Measurements from ENCODE around the gene ADGRV1. TPM values are rescaled to one million over a fixed set of nuclear protein-coding genes. Genes with fewer than 3 reads are reported as not detected.

ADGRV1 gene
- polyA plus RNA-seq, 1 of the 3 experiments (the other 2 are of a cell fraction), result 0.23 TPM

- no peaks in the 10 kb centered on the region for H3K9me3 ChIP-seq
- H3K4me3 ChIP-seq (ENCODE audit: low read depth in 2 of 2, low read length in 1 of 2), result no peak overlapping the region
- H3K9ac ChIP-seq, result no peak overlapping the region
- H3F3A ChIP-seq (replicated peaks; ENCODE audit: insufficient read depth), result no peaks in the 10 kb centered on the region
- H3K4me2 ChIP-seq, result no peak overlapping the region
- H4K20me1 ChIP-seq (ENCODE audit: insufficient read depth), result no peaks in the 10 kb centered on the region
- H3K27me3 ChIP-seq (ENCODE audit: insufficient read depth), result no peaks in the 10 kb centered on the region; the same call in 1 of the 2 replicates
- peaks cover 0 to 5% of the 10 kb centered on the region in 2 experiments; a peak in 1 of 4 replicates for H3K4me1 ChIP-seq (ENCODE audit: control insufficient read depth in 1 of 2, insufficient read depth in 2 of 2, low read depth in 1 of 2, low read length in 1 of 2)
- TF ChIP-seq ZBTB33 (IDR thresholded peaks at IDR 0.05; ENCODE audit: borderline replicate concordance, low read depth), result no peak
- TF ChIP-seq YY1 (IDR thresholded peaks at IDR 0.05; ENCODE audit: low read depth), result no peak
- TF ChIP-seq TAF1 (IDR thresholded peaks at IDR 0.05; ENCODE audit: borderline replicate concordance, low read depth, low read length), result no peak
- TF ChIP-seq ELF1 (IDR thresholded peaks at IDR 0.05), result no peak
- no peak for TF ChIP-seq GABPA (IDR thresholded peaks at IDR 0.05; ENCODE audit: low read depth)
- no peak for TF ChIP-seq TEAD4 (IDR thresholded peaks at IDR 0.05; ENCODE audit: borderline replicate concordance, insufficient read depth)
- TF ChIP-seq MEF2A (IDR thresholded peaks at IDR 0.05; ENCODE audit: borderline replicate concordance, low read depth), result no peak
- no peak for TF ChIP-seq PBX3 (IDR thresholded peaks at IDR 0.05)
- TF ChIP-seq SIN3A (IDR thresholded peaks at IDR 0.05; ENCODE audit: borderline replicate concordance, low read depth, low read length), result no peak
- no peak for TF ChIP-seq FOXJ3 (CRISPR knock-in tag; IDR thresholded peaks at IDR 0.05)
- TF ChIP-seq IRF3 (IDR thresholded peaks at IDR 0.05; ENCODE audit: low read depth, low read length), result no peak
- TF ChIP-seq RXRA (IDR thresholded peaks at IDR 0.05; ENCODE audit: borderline replicate concordance, low read depth), result no peak
- TF ChIP-seq NRF1 (IDR thresholded peaks at IDR 0.05; ENCODE audit: low read depth, low read length), result no peak
- no peak for TF ChIP-seq JUND (IDR thresholded peaks at IDR 0.05)
- no peak for TF ChIP-seq MXI1 (IDR thresholded peaks at IDR 0.05; ENCODE audit: low read depth, low read length)
- no peak for TF ChIP-seq GATA2 (CRISPR knock-in tag; IDR thresholded peaks at IDR 0.05)
- no peak for TF ChIP-seq POLR2AphosphoS5 (IDR thresholded peaks at IDR 0.05; ENCODE audit: low read depth, low read length)
- H3K9me2 ChIP-seq, result no peaks in the 10 kb centered on the region
- no peaks in the 10 kb centered on the region for H3K79me2 ChIP-seq (ENCODE audit: insufficient read depth)
- POLR2A ChIA-PET, result no interaction called here
- CTCF ChIA-PET, result interaction anchor here (1.0 kb wide), 1 partner anchor 166 kb away, joined by 4 read pairs; no protein-coding TSS in a partner anchor
- no peak for DNase-seq
- 79% methylated on average over 5 of the region's 5 CpGs for WGBS (ENCODE audit: low lambda C conversion rate)
- H3K36me3 ChIP-seq (replicated peaks in 1 of 2; ENCODE audit: control insufficient read depth in 1 of 2, insufficient read depth in 2 of 2, low read length in 1 of 2), result no peaks in the 10 kb centered on the region
- H3K27ac ChIP-seq (ENCODE audit: low read depth in 2 of 2, low read length in 1 of 2), result no peak overlapping the region
- H2AFZ ChIP-seq (ENCODE audit: low read depth), result no peak overlapping the region
Measured at GRCh38 chr5:91032125-91032524, 473.5 kb downstream of the ADGRV1 start.

Measured in SK-N-SH (cell line).